Measurements from ENCODE around the gene HADH.
A peak's percentile ranks its signal among the peaks of the same experiment; 100 is the strongest.

Gene HADH

DNA sequence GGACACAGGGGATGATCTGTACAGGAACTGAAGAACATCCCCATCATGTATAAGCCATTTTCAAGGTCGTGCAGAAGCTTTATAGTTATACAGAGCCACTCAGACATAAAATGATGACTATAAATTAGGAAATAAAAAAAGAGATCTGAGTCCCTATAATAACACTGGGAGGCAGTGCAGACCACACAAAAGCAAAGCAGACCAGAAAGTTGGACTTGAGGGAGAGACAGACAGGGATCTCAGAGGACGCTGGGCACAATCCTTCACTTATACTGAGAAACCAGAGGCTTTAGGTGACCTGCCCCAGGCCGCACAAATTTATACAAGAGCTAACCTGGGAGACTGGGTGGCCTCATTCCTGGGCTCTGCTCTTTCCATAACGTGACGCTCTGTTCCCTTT lies 70.5 kb downstream of the HADH start:
- DNase-seq: no peak

DNA sequence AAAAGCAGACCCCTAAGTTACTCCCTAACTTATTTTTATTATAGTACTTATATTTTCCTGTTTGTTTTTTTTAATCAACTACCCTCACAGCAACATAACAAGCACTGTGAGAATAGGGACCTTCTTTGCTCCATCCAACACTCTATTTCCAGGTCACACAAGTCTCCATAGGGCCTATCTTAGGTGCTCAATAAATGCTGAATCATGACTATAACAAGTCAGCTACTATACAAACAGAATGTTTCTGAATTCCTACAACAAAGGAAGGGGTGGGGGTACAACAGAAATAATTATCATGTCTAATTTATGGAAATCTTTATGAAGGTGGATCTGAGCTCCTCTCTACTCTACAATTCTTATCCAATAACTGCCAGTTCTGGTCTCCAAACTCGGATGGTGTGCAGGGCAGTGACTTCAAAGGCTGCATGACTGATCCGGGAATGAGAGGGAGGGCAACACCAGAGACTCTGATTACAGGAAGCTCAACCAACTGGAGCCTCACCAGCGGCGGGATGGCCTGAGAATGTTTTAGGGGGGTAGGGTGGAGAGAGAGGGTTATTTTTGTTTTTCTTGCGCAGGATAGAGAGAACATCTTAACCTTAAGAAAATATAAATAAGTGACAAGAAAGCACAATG lies 71.1 kb downstream of the HADH start:
- no peak for DNase-seq

DNA sequence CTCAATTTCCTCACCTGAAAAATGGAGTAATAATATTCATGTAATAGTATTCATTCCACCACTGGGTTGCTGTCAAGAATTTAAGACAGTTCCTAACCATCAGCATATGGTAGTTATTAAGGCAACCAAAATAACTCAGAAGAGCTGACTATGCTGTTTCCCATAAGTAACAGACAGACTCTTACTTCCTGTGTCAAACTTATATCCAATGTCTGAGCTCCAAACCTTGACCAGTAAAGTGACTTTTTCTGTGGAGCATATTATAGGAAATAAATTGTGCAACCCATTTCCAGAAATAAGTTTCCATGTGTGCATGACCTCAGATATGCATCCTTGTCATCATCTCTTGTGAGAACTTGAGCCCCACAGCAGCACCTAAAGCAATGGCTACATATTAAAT lies 78.8 kb downstream of the HADH start:
- no peak for DNase-seq

DNA sequence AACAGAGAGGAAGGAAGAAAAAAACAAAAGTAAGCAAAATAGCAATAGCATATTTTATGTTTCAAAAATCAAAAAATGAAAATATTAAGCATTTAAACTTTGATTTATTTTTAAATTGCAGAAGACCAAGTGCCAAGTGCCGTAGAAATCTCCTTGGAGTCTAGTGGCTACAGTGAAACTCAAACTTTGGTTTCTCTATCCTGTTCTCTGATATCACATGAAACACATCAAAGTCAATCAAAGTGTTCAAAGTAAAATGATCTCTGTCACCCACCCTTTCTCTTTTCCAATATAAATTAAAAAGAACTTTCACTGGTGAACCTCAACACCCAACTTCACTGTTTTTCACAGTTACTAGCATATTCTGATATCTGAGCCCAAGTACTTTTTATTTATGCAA lies 81.1 kb downstream of the HADH start:
- DNase-seq: no peak

DNA sequence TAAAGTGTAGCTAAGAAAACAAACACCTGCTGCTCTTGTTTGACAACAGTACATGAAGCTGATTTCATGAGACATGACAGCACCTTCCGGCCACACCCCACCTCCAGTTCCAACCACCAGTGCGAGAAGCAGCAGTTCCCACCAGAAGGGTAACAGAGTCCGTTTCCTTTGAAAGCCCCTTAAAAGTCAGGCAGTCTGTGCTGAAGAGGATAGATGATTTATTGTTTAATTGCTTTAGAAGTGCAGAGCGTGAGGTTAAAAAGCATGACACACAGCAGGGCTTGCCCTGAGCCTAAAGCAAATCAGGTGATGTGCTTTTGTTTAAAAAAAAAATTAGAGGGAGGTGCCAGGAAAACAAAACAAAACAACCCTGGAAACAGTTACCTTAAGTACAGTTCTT lies 82.6 kb downstream of the HADH start:
- peak; percentile 64 for DNase-seq

DNA sequence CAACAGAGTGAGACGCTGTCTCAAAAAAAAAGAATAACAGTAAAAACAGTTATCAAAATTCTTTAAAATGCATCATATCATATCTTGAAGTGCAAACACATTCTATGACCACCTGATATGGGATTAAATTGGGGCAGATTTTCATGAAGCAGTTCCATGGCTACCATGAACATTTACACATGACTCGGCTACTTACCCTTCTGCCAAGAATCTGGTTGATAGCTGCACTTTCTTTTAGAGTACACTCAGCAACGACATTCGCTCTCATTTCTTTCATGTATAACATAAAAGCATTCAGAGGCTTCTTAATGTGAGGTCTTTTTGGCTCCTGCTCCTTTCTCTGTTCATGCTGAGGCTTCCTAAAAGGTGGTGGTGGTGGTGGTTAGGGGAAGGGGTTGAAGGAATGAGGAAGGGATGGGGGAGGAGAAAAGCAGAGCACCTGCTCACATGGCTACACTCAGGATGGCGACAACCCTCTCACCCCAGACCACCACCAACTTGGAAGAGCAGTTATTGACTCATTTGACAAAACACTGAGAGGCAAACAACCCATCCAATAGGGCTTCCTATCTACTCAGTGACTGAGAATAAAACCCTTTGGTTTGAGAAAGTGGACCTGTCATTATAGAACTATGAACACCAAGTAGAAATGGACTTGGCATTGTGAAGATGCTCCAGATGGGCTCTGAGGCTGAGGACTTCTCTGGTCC lies 88.5 kb downstream of the HADH start:
- DNase-seq: no peak

DNA sequence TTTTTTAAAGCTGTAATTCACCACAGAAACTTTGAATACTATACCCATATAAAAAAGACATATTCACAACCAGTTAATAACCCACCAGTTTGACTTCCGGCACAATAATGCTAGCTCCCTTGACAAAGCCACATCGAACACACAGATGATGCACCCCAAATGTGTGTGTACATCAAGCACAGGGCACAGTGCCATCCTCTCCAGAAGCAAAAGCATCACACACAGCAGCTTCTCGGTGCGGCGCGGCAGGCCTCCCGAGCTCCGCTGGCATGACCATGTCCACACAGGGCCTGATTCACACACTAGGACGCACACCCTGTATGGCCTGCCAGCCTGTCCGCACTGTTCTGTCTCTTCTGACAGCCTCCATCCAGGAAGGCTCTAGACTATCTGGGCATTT lies 91.1 kb downstream of the HADH start:
- no peak for DNase-seq

DNA sequence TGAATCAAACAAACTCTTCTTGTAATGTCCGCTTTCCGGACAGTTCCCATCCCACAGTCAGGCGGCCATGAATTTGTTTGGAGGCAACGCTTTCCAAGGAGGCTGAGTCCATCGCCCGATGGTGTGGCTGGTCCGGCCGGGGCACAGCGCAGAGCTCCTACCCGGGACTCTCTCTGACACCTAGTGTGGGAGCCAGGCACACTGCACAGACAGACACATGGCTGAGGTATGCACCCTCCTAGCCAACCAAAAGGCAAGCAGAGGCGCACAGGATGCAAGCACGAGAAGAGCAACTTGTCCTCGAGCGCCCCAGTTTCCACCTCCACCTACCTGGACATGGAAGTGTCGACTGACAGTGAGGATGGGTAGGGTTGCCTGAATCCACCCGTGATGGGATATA lies 91.6 kb downstream of the HADH start:
- no peak for DNase-seq
